Measurements from ENCODE around the gene ACADVL.

Gene ACADVL

DNA sequence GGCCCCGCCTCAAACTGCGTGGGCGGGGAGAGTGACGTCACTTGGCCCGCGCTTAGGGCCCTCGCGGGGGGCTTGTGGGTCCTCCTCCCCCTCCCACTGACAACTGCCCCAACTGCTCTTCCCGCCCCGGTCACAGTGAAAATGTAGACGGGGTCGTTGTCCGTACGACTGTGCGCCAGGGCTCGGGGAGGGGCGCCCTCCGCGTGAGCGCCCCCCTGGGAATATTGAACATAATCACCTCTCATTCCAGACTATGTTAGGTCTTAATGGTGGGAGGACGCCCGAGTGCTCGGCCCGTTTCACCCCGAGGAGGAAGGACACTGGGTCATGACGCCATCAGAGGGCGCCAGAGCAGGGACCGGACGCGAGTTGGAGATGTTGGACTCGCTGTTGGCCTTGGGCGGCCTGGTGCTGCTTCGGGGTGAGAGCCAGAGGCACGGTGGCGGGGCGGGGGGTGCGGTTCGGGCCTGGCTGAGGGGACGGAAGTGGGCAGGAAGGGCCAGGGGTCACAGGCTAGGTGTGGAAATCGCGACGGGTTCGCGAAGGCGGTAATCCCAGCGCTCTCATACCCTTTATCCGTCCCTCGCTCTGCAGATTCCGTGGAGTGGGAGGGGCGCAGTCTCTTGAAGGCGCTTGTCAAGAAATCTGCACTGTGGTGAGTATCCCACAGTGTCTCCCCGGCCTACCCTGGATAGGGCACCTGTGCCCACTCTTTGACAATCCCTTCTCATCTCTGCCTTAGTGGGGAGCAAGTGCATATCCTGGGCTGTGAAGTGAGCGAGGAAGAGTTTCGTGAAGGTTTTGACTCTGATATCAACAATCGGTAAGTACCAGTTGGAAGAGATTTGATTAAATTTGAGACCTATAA is 32.7 kb downstream of the ACADVL start, which contains the start of gene ELP5:
TSS of gene ELP5 (plus strand) at position 40 of the 868 bp plus-strand sequence. CDS start at position 376, 336 bp downstream.
- DNase-seq (ENCODE audit: low spot score) = peak; percentile 89

- no peak for DNase-seq (ENCODE audit: low spot score)
Measured at GRCh38 chr17:7253082-7253481, 33.3 kb downstream of the ACADVL start.

- no peak for DNase-seq (ENCODE audit: low spot score)
Measured at GRCh38 chr17:7254511-7254910, 34.8 kb downstream of the ACADVL start.

DNA sequence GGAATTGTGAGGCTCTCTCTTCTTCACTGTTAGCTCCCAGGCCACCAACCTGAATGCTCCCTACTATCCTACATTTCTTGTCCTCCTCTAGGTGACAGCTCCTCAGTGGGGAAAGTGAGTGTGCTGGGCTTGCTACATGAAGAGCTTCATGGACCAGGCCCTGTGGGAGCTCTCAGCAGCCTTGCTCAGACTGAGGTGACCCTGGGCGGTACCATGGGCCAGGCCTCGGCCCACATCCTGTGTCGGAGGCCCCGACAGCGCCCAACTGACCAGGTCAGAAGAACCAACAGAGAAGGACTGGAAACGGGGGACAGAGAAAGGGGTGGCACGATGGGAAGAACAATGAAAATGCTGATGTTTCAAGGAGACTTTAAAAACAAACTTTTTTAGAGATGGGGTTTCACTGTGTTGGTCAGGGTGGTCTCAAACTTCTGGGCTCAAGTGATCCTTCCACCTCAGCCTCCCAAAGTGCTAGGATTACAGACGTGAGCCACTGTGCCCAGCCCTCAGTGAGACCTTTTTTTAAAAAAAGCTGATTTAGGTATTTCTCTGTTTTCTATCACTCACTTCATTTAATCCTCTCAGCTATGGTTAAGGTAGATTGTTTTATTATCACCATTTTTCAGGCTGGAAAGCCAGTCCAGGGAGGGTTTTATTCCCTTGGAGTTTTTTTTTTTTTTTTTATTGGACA is 37.2 kb downstream of the ACADVL start:
- no peak for DNase-seq (ENCODE audit: low spot score)

- no peak for DNase-seq (ENCODE audit: low spot score)
Measured at GRCh38 chr17:7258731-7259554, 39.2 kb downstream of the ACADVL start.

DNA sequence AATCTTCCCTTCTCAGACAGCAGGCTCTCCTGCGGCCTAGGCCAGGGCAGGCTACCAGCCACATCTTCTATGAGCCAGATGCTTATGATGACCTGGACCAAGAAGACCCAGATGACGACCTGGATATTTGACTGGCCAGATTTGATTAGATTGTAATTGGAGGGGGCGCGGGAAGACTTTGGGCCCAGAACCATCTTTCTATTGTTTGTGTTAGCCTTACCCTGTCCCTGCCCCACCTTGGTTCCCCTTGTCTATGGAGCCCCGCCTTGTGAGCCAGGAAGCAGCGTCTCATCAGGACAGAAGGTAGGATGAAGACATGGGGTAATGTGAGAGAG is 39.8 kb downstream of the ACADVL start:
- no peak for DNase-seq (ENCODE audit: low spot score)

DNA sequence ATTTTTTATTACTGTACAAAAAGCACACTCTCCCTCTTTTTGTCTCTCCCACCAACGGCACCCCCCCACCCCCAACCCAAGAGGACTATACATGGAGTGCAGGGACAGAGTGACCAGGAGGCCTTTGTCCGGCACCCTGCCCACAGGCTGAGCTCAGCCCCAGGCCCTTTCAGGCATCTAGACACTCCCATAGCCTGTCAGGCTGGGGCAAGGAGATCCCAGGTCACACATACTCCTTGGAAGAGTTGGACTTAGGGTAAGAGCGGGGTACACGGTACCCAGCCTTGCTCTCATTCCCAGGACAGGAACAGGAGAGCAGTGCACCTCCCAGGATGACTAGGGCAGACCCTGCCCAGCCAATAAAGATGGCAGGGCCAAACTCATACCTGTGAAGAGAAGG is 40.4 kb downstream of the ACADVL start:
- no peak for DNase-seq (ENCODE audit: low spot score)

DNA sequence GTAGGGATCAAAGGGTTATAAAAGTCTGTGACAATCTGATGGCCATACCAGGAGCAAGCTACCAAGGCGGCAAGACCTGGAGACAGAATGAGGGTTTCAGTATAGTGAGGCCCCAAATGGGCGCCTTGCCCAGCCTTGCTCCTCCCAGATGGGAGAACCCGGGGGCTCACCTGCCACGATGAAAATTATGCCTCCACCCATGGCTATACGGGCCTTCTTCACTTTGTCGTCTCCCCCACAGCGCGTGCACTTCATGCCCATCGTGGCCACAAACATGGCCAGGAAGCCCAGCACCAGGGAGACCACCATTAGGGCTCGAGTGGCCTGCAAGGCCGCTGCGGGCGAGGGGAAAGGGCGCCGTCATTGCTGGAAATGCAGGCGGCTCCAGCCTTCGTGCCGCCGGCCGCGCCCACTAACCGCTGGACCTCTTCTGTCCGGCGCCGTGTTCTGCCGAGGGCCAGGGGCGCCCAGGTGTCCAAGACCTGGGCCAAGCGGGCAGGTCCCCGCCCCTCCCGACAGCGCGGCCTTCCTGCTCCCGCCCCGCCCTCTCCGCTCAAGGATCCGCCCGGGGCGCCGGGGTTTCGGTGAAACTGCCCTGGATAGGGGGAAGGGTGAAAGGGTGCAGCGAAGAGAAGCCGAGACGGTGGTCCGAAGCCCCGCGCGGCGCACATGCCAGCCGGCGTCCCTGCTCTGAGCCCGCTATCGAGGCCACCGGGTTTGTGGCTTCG is 41.1 kb downstream of the ACADVL start:
- no peak for DNase-seq (ENCODE audit: low spot score)

DNA sequence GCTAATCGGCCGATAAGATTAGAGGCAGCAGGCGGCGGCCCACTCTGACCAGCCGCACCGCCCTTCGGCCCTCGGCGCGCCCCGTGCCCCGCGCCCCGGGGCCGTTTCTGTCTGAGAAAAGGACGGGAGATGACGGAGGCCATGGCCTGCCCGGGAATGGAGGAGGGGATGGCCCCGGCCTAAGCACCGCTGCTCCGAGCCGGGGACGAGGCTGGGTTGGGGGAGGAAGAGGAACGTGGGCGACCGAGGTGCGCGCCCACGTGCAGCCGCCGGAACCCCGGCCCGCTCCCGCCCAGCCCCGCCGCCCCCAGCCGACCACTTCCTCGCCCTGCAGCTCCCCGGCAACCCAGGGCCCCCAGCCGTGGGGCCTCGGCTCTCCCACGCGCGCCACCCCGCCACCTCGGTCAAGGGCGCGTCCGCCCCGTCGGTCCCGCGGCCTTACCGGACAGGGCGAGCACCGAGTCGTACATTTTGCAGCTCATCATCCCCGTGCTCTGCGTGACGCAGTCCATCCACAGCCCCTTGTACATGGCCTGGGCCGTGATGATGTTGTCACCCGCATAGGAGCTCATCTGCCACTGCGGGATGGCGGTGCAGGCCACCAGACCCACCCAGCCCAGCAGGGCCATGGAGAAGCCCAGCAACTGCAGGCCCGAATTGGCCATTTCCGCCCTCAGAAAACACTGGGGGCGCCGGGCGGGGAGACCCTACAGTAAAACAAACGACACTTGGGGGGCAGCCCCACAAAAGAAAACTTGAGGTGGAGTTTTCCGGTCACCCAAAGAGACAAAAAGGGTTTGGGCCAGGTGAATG is 41.8 kb downstream of the ACADVL start:
- DNase-seq (ENCODE audit: low spot score) = no peak

GRCh38 chr17:7262192-7262934 is 42.6 kb downstream of the ACADVL start, which contains the start of gene CLDN7:
TSS of gene CLDN7 (minus strand) at chr17:7262478. CDS start at chr17:7262043, 435 bp downstream.
- no peak for DNase-seq (ENCODE audit: low spot score)

GRCh38 chr17:7262935-7263800 is 43.4 kb downstream of the ACADVL start:
- DNase-seq (ENCODE audit: low spot score) = no peak

GRCh38 chr17:7263801-7264078 is 44.0 kb downstream of the ACADVL start:
- DNase-seq (ENCODE audit: low spot score) = no peak

DNA sequence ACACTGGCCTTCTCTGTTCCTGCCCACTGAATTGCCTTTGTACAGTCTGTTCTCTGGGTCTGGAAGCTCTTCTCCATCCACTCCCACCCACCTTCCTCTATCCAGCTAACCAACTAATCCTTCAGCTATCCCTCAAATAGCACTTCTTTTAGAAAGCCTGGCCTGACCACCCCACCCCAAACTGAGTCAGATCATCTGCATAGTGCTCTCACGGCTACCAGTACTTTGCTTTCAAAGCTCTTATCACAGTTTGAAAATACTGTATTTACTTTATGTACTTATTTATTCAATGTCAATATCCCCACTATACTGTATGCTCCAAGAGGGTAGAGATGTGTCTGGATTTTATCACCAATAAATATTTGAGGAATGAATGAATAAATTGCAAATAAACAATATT is 47.0 kb downstream of the ACADVL start:
- no peak for DNase-seq (ENCODE audit: low spot score)
